22Rv1 (cell line): ENCODE data around the gene XPR1.

ENCODE experiments used
- ZFX ChIP-seq: fragments of 450-650 bp; IDR thresholded peaks from 2 replicates; pipeline ENCODE4 v1.6.1; 2017; ENCODE audit warnings: antibody characterized with exemption, borderline replicate concordance
- TF ChIP-seq, protein P1 (sequence below): fragments of 450-650 bp; IDR thresholded peaks from 2 replicates; pipeline ENCODE4 v1.5.1; 2017; ENCODE audit warnings: mild to moderate bottlenecking

DNA sequence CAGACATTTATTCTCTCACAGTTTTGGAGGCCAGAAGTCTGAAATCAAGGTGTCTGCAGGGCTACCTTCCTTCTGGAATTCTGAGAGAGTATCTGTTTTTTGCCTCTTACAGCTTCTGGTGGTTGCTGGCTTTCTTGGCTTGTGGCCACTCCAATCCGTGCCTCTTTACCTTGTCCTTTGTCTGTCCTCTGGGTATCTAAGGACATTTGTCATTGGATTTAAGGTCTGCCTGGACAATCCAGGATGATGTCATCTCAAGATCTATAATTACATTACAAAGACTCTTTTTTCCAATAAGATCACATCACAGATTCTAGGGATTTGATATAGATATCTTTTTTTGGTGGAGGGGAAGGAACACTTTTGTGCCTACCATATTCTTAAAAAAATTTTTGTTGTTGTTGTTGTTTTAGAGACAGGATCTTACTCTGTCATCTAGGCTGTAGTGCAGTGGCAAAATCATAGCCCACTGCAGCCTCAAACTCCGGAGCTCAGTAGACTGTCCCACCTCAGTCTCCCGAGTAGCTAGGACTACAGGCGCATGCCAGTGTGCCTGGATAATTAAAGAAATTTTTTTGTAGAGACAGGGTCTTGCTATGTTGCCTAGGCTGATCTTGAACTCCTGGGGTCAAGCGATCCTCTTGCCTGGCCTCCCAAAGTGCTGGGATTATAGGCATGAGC, 61.9 kb downstream of the XPR1 start:
- TF ChIP-seq, protein P1, sequence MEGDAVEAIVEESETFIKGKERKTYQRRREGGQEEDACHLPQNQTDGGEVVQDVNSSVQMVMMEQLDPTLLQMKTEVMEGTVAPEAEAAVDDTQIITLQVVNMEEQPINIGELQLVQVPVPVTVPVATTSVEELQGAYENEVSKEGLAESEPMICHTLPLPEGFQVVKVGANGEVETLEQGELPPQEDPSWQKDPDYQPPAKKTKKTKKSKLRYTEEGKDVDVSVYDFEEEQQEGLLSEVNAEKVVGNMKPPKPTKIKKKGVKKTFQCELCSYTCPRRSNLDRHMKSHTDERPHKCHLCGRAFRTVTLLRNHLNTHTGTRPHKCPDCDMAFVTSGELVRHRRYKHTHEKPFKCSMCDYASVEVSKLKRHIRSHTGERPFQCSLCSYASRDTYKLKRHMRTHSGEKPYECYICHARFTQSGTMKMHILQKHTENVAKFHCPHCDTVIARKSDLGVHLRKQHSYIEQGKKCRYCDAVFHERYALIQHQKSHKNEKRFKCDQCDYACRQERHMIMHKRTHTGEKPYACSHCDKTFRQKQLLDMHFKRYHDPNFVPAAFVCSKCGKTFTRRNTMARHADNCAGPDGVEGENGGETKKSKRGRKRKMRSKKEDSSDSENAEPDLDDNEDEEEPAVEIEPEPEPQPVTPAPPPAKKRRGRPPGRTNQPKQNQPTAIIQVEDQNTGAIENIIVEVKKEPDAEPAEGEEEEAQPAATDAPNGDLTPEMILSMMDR = no peak
- TF ChIP-seq ZFX = no peak
